ENCODE measurements around the gene BRAT1.

DNA sequence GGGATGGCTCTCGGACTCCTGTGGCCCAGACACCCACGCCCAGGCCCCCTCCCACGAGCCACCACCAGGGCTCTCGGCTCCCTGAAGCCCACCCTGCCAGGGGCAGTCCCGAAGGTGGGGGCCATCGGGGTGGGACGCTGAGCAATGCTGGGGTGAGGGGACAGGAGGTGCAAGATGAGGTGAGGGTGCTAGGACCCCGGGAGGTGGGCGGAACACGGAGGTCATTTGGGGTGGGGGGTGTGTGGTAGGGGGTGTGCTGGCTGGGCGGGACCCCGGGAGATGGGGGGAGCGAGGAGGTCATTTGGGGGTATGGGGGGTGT, 52.7 kb downstream of the BRAT1 start:
- TF ChIP-seq, protein P1, sequence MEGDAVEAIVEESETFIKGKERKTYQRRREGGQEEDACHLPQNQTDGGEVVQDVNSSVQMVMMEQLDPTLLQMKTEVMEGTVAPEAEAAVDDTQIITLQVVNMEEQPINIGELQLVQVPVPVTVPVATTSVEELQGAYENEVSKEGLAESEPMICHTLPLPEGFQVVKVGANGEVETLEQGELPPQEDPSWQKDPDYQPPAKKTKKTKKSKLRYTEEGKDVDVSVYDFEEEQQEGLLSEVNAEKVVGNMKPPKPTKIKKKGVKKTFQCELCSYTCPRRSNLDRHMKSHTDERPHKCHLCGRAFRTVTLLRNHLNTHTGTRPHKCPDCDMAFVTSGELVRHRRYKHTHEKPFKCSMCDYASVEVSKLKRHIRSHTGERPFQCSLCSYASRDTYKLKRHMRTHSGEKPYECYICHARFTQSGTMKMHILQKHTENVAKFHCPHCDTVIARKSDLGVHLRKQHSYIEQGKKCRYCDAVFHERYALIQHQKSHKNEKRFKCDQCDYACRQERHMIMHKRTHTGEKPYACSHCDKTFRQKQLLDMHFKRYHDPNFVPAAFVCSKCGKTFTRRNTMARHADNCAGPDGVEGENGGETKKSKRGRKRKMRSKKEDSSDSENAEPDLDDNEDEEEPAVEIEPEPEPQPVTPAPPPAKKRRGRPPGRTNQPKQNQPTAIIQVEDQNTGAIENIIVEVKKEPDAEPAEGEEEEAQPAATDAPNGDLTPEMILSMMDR (IDR thresholded peaks at IDR 0.05) = no peak
- TF ChIP-seq EP300 (IDR thresholded peaks at IDR 0.05) (no peak), POLR2AphosphoS5 (IDR thresholded peaks at IDR 0.05) (no peak), POLR2A (IDR thresholded peaks at IDR 0.05) (no peak)

Measured in sigmoid colon (tissue), 4 donors.